Keratinocyte (primary cell): ENCODE results near the gene VWA5B2. TPM values are rescaled to one million over a fixed set of nuclear protein-coding genes. Genes with fewer than 3 reads are reported as not detected.

Experiments
- DNase-seq: peaks from one replicate; pipeline ENCODE4 v3.0.0-alpha.2; 2011; ENCODE audit warnings: low read depth, missing footprints, low spot score
- FAIRE-seq: peaks from 2 replicates; lab custom pipeline; 2011; peaks lifted over from hg19 to GRCh38; lab: Jason Lieb, UNC
- H2AFZ ChIP-seq: 2 replicates; pipeline ENCODE4 v1.6.0; 2012; ENCODE audit warnings: low read length, control low read depth, inconsistent platforms; ENCODE audit not compliant: control insufficient read depth
- H3K27ac ChIP-seq: 2 replicates; pipeline ENCODE4 v1.5.1; 2011; ENCODE audit warnings: low read length; ENCODE audit not compliant: control insufficient read depth, insufficient read depth
- H3K27me3 ChIP-seq: 3 replicates; pipeline ENCODE4 v1.6.0; 2011; ENCODE audit warnings: low read length; ENCODE audit not compliant: control insufficient read depth, insufficient read depth; ENCODE audit errors: extremely low read depth
- H3K36me3 ChIP-seq, 2 experiments: 2 replicates in 1 of 2; 3 replicates in 1 of 2; pipeline ENCODE4 v1.5.1; 2011; ENCODE audit warnings: low read length in 2 of 2, mild to moderate bottlenecking in 1 of 2; ENCODE audit not compliant: control insufficient read depth in 2 of 2, insufficient read depth in 2 of 2; ENCODE audit errors: extremely low read depth in 1 of 2
- H3K4me1 ChIP-seq: 3 replicates; pipeline ENCODE4 v1.5.1; 2011; ENCODE audit warnings: low read length; ENCODE audit not compliant: control insufficient read depth, insufficient read depth; ENCODE audit errors: extremely low read depth
- H3K4me2 ChIP-seq: 3 replicates; pipeline ENCODE4 v1.6.0; 2011; ENCODE audit warnings: low read depth, low read length; ENCODE audit not compliant: control insufficient read depth, insufficient read depth; ENCODE audit errors: extremely low read depth
- H3K4me3 ChIP-seq, 3 experiments: fragments of 200-600 bp in 1 of 3; sonication (generic) in 1 of 3; 2 replicates in 2 of 3; 3 replicates in 1 of 3; pipeline ENCODE4 v1.5.1; 2011 to 2016; ENCODE audit warnings: low read length in 3 of 3, mild to moderate bottlenecking in 3 of 3, control low read depth in 2 of 3, inconsistent platforms in 1 of 3, low read depth in 1 of 3, mixed read lengths in 1 of 3, mixed run types in 1 of 3, moderate library complexity in 1 of 3; ENCODE audit not compliant: control insufficient read depth in 2 of 3, insufficient read depth in 2 of 3; ENCODE audit errors: extremely low read depth in 1 of 3
- H3K79me2 ChIP-seq: 2 replicates; pipeline ENCODE4 v1.6.0; 2012; ENCODE audit warnings: low read length; ENCODE audit not compliant: control insufficient read depth, insufficient read depth
- H3K9ac ChIP-seq: 3 replicates; pipeline ENCODE4 v1.6.0; 2011; ENCODE audit warnings: low read length; ENCODE audit not compliant: control insufficient read depth, insufficient read depth; ENCODE audit errors: extremely low read depth
- H3K9me1 ChIP-seq: 3 replicates; pipeline ENCODE4 v1.6.0; 2011; ENCODE audit warnings: low read length; ENCODE audit not compliant: control insufficient read depth, insufficient read depth; ENCODE audit errors: extremely low read depth
- H3K9me3 ChIP-seq: 2 replicates; pipeline ENCODE4 v1.5.1; 2012; ENCODE audit warnings: low read depth, low read length; ENCODE audit not compliant: control insufficient read depth
- H4K20me1 ChIP-seq: 3 replicates; pipeline ENCODE4 v1.6.0; 2011; ENCODE audit warnings: low read length; ENCODE audit not compliant: control insufficient read depth, insufficient read depth; ENCODE audit errors: extremely low read depth
- CTCF ChIP-seq, 3 experiments: IDR thresholded peaks in 1 of 3; conservative IDR thresholded peaks in 1 of 3; optimal IDR thresholded peaks in 1 of 3; 2 replicates in 2 of 3; 3 replicates in 1 of 3; pipeline versions ENCODE3 to v1.5.1; 2011; ENCODE audit warnings: low read length in 3 of 3, mild to moderate bottlenecking in 3 of 3, moderate library complexity in 2 of 3, control low read depth in 1 of 3, inconsistent platforms in 1 of 3; ENCODE audit not compliant: insufficient read depth in 2 of 3; ENCODE audit errors: extremely low read depth in 1 of 3
- EZH2 ChIP-seq: IDR thresholded peaks from one replicate; pipeline ENCODE4 v1.6.1; 2012; ENCODE audit warnings: inconsistent platforms, mild to moderate bottlenecking, low read length, moderate library complexity
- dilution Hi-C: fragments of 300-500 bp; cut with MboI; formaldehyde crosslinking; loops from one replicate; pipeline ENCODE4 v1.7.0; 2020; ENCODE audit warnings: low sequenced_read_pairs; ENCODE audit not compliant: extremely low pct_ligation_motif_present
- polyA plus RNA-seq, 5 experiments: library from polyadenylated mRNA; depleted of rRNA in 3 of 5; stranded (reverse) in 3 of 5; stranded (forward) in 1 of 5; unstranded in 1 of 5; fragments of >200 nt; gene quantifications; 1 replicate in 1 of 5; 2 replicates in 3 of 5; 3 replicates in 1 of 5; pipeline versions ENCODE4 v1.2.1 to v1.2.3, GENCODE V29; 2011 to 2012; ENCODE audit warnings: missing spikeins in 2 of 5, low read depth in 1 of 5, low replicate concordance in 1 of 5

VWA5B2 gene
- polyA plus RNA-seq, 1 donor (not counting 4 experiments of a cell fraction or from before 2014, with no cell fraction given) = not detected

GRCh38 chr3:184284696-184285095, 55.3 kb downstream of the VWA5B2 start:
- Histone ChIP-seq H2AFZ (no peak overlapping the region), H4K20me1 (no peaks in the 10 kb centered on the region), H3K27me3 (no peaks in the 10 kb centered on the region), H3K4me1 (no peaks in the 10 kb centered on the region), H3K27ac (no peak overlapping the region), H3K79me2 (no peaks in the 10 kb centered on the region), H3K36me3 (no peaks in the 10 kb centered on the region), H3K9me1 (no peaks in the 10 kb centered on the region), H3K4me3 (no peak overlapping the region), H3K9ac (no peak overlapping the region), H3K9me3 (no peaks in the 10 kb centered on the region), H3K4me2 (no peak overlapping the region)
- dilution Hi-C loops = no loop called here
- no peak for FAIRE-seq
- TF ChIP-seq CTCF (optimal IDR thresholded peaks at IDR 0.05 in 1 of 3, IDR thresholded peaks at IDR 0.05 in 1 of 3, conservative IDR thresholded peaks at IDR 0.05 in 1 of 3; ENCODE audit: extremely low read depth in 1 of 3, insufficient read depth in 2 of 3, low read length in 3 of 3) (peak; percentile 43 to 58 (median 51)), EZH2 (no peak)
- no peak for DNase-seq

DNA sequence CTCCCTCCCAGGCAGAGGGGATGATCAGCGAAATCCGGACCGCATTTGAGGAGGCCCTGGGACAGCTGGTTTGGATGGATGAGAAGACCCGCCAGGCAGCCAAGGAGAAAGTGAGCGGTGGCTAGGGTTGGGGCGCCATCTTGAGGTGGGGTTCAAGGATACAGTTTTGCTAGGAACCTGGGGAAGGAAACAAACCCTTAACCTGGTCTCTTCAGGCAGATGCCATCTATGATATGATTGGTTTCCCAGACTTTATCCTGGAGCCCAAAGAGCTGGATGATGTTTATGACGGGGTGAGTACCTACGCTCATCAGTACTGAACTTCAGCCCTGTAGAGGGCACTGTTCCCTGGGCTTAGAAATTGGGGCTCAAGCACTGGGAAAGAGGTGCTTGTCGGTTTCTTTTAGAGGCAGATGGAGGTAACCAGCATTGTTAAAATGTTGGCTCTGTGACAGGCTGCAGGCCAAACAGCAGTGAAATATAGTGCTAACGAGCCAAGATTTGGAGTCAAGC, 60.1 kb downstream of the VWA5B2 start:
- no peaks in the 10 kb centered on the region for H3K4me1 ChIP-seq
- H2AFZ ChIP-seq = no peak overlapping the region
- no peak overlapping the region for H3K4me2 ChIP-seq
- peak; percentile 32 for DNase-seq
- no peaks in the 10 kb centered on the region for H3K9me3 ChIP-seq
- H4K20me1 ChIP-seq = no peaks in the 10 kb centered on the region
- dilution Hi-C loops = no loop called here
- H3K27me3 ChIP-seq = no peaks in the 10 kb centered on the region
- TF ChIP-seq EZH2 (no peak), CTCF (optimal IDR thresholded peaks at IDR 0.05 in 1 of 3, IDR thresholded peaks at IDR 0.05 in 1 of 3, conservative IDR thresholded peaks at IDR 0.05 in 1 of 3; ENCODE audit: extremely low read depth in 1 of 3, insufficient read depth in 2 of 3, low read length in 3 of 3) (peak; percentile 72 to 85 (median 77))
- H3K36me3 ChIP-seq = no peaks in the 10 kb centered on the region
- H3K27ac ChIP-seq = no peak overlapping the region
- no peak overlapping the region for H3K9ac ChIP-seq
- peak; percentile 70 for FAIRE-seq
- H3K79me2 ChIP-seq = no peaks in the 10 kb centered on the region
- H3K9me1 ChIP-seq = no peaks in the 10 kb centered on the region
- no peak overlapping the region for H3K4me3 ChIP-seq
